GM19328 (cell line): ENCODE results near the gene ADARB1.

Experiments
- ATAC-seq: cut with Tn5 transposase; IDR thresholded peaks from one replicate; pipeline ENCODE4 v1.9.1; 2021; ENCODE audit warnings: mild to moderate bottlenecking, moderate library complexity; ENCODE audit not compliant: unreplicated experiment

The ADARB1 gene

DNA sequence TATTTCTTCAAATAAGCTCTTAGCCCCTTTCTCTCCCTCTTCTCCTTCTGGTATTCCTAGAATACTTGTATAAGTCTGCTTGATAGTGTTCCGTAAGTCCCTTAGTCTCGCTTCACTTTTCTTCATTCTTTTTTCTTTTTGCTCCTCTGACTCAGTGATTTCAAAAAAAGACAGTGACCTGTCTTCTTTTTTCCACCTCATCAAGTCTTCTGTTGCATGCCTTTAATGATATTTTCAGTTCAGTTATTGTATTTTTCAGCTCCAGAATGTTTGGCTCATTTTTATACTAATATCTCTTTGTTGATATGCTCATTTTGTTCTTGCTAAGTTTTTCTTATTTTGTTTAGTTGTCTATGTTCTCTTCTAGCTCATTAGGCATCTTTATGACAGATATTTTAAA, 115.6 kb downstream of the ADARB1 start:
- ATAC-seq = no peak

DNA sequence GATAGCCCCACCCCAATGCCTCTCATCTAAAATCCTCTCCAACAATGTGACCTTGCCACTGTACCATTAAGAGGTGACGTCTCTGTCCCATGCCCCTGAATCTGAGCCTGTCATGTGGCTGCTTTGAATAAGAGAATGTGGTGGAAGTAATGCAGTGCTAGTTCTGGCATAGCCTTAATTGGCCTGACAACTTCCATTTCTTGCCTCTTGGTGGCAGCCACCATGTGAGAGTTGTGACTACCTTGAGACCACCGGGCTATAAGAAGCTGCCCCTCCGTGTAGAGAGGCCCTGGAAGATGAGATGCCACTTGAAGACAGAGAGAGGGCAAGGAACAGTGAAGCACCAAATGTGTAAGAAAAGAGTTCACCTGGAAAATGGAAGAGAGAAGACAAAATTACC, 118.0 kb downstream of the ADARB1 start:
- no peak for ATAC-seq

DNA sequence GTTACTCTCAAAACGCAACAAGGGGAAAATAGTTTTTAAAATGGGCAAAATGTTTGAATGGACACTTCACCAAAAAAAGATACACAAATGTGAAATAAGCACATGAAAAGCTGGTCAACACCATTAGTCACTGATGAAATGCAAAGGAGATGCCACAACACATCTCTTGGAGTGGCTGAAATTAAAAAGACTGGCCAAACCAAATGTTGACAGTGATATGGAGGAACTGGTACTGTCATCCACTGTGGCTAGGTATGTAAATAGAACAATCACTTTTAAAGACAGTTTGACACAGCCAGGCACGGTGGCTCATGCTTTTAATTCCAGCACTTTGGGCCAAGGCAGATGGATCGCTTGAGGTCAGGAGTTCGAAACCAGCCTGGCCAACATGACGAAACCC, 122.2 kb downstream of the ADARB1 start:
- no peak for ATAC-seq

DNA sequence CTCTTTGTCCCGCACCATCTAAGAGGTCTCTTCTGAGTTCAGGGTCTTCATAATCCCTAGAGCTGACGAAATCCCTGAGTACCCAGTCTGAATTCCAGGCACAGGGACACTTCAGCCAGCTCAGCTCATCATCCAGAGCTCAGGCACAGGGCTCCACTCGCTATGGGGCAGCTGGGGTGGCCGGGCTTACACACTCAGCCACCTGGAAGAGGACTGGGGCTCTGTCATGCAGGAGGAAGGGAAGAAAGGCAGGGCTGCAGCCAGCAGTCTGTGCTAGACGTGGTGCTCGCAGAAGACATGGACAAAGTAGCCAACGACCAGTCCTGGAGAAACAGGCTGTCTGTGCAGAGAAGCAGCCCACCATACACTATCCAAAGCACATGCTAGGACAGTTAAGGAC, 124.8 kb downstream of the ADARB1 start:
- ATAC-seq = no peak

DNA sequence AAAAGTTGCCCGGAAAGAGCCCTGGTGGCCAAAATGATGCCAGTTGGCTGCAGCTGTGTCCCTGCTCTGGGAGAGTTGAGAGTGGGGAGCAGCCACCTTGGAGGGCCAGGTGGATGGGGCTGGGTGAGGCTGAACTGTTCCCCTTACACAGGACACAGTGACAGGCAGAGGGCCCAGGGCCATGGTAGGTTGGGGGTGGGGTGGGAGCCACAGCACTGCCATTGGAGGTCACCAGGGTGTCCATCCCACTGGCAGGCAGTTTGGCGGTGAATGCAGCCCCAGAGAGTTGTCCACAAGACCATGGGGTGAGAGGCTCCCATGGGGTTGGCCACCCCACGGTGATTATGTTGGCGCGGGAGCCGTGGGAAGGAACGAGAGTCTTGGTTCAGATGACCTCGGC, 125.7 kb downstream of the ADARB1 start:
- no peak for ATAC-seq

DNA sequence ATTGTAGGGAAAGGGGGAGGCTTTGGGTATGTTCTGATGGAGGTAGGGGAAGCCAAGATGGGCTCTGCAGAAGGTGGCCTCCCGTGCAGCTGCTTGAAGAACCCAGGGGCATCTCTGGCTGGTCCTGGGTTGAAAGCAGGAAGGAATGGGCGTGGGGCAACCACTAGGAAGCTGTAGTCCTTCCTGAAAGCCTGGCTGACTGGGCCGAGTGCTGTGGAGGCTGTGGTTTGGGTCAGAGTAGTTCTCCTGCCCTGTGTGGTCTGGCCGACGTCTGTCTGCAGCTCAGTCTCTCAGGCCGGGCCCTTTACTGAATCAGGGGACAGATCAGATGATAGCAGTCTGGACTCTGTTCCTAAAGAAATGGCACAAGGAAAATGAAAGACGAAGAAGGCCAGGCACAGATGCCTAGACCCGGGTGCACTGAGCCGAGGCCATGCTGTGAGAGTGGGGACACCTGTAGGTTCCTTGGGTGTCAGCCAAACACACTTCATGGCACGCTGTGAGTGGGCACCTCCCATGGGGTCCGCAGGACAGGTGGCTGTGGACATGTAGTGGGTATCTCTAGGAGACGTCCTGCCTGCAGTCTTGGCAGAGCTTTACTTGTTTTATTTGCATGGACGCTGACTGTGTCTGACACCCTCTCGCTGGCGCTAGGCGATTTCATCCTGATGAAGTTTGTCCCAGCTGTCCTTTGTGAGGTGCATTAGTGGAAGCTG, 126.4 kb downstream of the ADARB1 start:
- no peak for ATAC-seq

DNA sequence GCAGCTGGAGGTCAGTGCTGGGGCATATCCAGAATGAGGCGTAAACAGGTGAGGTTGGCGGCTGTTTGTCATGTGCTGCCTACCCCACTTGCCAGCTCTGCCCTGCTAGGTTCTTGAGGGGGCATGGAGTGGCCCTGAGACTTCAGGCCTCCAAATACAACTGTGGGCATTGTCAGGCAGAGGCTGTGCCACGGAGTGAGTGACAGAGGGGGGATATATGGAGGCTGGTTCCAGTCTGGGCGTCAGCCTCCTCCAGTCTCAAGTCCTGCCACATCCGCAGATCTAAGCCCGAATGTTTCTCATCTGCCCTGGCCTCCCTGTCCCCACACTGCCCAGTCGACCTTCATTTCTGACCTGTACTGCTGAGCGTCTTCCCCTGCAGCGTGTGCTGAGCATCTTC, 128.0 kb downstream of the ADARB1 start:
- ATAC-seq = no peak

DNA sequence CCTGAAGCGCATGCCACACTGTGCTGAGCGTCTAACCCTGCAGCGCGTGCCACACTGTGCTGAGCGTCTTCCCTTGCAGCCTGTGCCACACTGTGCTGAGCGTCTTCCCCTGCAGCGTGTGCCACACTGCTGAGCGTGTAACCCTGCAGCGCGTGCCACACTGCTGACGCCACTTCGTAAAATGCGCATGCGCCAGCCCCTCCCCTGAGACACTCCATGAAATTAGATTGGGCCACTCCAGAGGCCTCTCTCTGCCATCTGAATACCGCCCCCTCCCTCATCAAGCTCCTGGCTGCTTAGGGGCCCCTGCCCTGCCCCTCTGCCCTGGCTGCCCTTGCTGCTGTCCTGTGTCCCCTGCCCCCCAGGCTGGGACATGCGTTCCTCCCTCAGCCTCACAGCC, 128.5 kb downstream of the ADARB1 start:
- no peak for ATAC-seq

DNA sequence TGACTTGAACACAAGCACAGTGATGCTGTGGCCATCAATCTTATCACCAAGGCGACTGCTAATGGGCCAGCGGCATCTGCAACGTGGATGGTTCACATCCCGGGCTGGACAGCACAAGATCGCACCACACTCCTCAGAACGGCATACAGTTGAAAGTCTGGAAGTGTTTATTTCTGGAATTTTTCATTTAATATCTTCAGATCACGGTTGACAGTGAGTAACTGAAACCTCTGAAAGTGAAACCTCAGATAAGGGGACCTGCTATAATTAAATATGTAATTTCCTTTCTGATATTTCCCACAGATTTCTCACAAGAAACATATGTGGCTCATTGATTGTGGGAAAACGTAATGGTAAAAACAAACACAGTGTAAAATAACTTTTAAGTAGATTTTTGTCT, 129.6 kb downstream of the ADARB1 start:
- no peak for ATAC-seq

DNA sequence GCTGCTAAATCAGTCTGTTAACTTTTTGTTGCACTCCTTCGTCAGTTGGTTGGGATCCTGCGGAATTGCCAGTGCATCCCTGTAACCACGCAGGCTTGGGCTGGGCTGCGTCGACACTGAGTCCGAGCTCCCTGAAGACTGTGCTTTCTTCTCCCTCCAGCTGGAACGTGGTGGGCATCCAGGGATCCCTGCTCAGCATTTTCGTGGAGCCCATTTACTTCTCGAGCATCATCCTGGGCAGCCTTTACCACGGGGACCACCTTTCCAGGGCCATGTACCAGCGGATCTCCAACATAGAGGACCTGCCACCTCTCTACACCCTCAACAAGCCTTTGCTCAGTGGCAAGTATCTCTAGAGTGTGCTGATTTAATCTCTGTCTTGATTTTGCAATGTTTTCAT, 130.0 kb downstream of the ADARB1 start:
- ATAC-seq = no peak

DNA sequence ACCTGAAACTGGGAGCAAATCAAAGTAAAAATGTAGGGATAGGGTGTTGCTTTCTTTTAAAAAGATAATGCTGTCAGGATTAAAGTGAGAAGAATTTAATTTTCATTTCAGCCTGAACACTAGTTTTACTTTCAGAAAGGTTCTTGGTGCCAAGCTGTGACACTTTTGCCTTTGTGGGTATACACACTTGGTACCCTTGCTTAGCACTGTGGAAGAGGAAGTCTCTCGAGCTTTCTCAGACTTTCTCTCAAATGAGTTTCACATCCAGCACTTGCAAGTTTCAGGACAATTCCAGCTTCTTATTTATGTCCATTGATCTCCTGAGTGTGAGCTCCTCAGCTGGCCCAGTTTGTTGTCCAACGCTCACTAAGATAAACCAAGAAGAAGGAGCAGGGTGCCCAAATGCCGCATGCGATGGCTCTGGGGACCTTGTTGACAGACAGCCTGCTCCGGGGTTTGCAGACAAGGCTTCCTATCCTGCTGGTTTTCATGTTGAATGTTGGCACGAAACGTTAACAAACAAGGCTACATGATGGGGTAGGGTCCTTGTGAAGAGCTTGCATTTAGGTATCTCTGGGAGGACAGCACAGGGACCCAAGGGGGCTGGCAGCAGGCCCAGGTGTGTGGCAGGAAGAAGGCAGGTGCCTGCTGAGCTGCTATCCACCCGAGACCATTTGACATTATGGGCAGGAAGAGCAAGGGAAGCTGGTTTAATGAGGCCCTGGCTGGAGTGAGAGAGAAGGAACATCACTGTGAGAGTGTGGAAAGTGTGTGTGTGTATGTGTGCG, 133.7 kb downstream of the ADARB1 start:
- ATAC-seq = no peak

DNA sequence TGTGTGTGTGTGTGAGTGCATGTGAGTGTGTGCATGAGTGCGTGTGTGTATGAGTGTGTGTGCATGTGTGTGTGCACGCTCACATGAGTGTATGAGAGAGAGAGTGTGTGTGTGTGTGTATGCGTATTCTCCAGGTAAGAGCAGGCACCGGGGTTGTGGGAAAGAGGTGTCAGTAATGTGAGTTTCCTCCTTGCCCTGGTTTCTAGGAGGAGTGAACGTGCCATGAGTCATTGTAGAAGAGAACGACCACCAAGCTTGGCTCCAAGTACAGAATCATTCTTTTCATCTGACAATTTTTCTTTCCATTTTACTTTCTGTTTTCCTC, 134.2 kb downstream of the ADARB1 start:
- no peak for ATAC-seq

DNA sequence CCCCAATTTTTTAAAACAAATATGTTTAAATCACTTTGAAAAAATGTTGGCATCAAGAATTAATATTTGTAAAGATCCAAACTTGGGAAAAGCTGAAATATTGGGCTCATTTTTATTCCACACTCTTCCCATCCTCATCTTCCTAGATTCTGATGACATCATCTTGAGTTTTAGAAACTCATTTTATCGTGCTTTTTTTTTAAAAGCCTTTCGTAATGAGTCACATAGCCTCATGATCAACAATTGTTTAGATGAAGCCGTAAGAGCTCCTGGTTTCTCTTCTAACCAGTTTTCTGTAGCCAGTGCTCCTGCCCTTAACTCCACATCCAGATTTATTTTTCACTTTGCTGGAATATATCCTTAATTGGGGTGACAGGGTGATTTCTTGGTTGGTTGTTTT, 134.7 kb downstream of the ADARB1 start:
- ATAC-seq = no peak

DNA sequence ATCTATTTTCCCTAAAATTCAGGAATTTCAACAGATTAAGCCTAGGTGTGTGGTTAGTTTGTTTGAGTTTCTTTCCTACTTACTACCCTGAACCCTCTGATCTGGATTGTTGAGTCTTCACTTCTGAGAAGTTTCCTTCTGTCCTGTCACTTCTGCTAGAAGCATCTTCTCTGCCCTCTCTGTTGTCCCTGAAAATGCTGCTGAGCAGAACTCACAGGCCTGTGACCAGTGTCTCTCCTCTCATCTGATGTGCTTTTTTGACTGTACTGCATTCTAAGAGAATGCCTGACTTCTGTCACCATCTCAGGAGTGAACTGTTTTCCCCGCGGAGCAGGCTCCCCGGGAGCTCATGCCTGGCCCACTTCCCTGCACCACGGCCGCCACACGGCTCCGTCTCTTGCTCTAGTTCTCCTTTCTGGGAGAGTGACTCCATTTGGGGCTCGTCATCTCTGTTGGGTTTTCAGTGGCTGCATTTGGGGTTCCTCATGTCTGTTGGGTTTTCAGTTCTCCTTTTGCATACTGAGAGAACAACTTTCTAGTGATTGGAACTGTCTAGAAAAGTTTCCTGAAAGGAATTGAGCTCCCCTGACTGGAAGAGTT, 135.4 kb downstream of the ADARB1 start:
- ATAC-seq = no peak

DNA sequence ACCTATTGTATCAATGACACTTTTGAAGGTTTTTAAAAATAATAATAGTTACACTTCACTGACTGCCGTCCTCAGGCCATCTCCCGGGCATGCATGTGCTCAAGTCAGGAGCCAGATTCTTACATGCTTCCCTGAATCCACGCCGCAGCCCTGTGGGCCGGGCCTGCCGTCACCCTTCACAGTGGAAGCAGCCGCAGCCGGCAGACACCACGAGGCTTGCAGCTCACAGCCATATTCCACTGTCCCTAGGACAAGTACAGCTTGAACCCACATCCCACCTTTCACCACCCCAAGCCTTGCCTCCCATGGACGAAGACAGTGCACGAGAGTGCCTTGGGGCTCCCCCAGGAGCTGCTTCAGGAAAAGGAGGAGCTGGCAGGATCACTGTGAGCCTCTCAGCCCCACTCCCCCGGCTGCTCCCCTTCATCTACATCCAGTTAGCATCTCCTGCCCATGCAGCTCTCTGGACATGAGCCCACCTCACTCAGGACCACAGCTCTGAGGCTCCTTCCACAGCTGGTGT, 136.1 kb downstream of the ADARB1 start:
- no peak for ATAC-seq

DNA sequence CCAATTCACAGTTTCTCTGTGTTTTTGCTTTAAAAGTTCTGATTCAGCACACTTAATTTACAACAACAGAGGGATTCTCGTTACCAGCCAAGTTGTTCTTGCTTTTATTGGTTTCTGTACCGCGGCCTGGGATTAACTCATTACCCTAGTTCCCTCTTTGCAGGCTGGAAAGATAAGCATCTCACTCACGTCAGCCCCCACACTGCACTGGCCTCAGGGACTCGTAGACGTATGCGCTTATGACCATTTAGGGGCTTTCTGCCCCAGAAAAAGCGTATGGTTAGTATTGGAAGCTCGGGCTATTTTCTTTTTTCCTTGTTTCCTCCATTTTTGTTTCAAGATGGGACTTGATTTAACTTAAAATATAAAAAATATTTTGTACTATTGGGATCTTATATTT, 137.3 kb downstream of the ADARB1 start:
- ATAC-seq = no peak

DNA sequence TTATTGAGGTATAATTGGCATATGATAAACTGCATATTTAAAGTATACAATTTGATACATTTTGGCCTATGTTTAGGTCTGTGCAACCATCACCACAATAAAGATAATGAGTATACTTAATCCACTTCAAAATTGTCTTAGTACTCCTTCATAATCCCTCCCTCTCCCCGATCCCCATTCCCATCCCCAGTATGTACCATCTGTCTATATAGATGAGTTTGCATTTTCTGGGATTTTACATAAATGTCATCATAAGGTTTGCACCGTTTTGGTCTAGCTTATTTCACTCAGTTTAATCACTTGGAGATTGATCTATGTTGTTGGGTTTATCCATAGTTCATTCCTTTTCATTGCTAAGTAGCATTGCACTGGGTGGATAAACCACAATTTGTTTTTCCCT, 139.0 kb downstream of the ADARB1 start:
- ATAC-seq = no peak

DNA sequence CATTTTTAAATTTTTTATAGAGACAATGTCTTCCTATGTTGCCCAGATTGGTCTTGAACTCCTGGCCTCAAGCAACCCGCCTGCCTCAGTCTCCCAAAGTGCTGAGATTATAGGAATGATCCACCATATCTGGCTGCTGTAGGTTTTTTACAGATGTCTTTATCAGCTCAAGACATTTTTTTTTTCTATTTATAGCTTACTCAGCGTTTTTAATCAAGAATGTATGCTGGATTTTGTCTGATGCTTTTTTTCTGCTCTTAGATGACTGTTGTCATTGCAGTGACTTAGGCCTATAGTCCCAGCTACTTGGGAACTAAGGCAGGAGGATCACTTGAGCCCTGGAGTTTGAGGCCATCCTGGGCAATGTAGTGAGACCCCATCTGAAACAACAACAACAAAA, 140.8 kb downstream of the ADARB1 start:
- ATAC-seq = no peak

DNA sequence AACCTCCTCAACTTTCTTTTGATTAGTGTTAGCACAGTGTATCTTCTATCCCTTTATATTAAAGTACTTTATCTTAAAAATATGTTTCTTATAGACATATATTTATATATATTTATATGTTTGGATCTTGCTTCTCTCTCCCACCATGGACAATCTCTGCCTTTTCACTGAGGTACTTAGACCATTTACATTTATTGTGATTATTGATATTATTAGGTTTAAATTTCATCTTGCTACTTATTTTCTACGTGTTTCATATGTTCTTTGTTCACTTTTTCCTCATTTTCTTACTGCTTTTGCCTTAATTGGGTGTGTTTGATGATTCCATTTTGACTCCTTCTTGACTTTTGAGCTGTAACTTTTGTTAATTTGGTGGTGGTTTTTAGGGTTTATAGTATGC, 142.6 kb downstream of the ADARB1 start:
- no peak for ATAC-seq

DNA sequence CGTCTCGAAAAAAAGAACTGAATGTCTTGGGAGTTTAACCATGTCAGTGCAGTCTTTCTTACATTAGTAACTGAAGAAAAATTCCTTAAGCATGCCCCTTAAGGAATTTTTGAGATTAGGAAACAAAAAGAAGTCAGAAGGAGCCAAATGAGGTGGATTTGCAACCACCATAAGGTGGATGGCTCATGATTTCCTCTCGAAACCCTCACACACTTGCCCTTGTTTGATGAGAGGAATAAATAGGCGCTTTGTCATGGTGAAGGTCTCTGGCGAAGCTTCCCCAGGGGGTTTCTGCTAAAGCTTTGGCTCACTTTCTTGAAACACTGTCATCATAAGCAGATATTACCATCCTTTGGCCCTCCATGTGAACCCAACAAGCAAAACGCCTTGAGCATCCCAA, 145.1 kb downstream of the ADARB1 start:
- no peak for ATAC-seq

DNA sequence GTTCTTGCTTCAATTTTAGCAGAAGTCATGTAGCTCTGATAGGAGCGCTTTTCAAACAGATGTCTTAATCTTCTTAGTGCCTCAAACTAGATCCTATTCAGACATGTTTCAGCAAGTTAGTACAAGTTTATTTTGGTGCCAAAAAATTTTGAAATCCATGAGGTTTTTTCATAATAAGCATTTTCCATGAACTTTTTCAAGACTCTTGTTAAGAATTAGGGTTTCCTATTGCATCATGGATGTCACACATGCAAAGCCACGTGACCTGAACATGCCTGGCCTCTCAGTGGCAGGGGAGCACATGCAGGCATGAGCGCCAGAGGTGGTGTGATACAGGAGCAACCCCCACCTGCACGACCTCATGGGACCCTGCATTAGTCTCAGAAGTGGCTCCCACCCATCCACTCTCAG, 145.7 kb downstream of the ADARB1 start:
- ATAC-seq = no peak
